ENCODE measurements around the gene BCAS3.
"Not testable (repeated sequence)": the region's sequence is repeated elsewhere in the genome, so short reads cannot be mapped to it uniquely, and the experiment has no call there.

The BCAS3 gene

DNA sequence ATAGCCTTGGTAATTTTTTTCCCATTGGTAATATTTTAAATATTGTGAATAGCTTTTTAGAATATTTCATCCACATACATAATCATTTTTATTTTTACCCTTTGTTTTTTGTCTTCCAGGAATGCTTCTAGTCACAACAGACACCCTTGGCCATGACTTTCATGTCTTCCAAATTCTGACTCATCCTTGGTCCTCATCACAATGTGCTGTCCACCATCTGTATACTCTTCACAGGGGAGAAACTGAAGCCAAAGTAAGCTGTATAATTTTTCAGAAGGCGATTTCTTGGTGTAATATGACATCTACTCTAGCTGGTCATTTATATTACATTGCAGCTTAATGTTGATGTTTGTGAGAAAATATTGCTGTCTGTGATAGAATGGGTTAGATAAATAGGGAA lies 269.4 kb downstream of the BCAS3 start:
- DNase-seq = no peak

DNA sequence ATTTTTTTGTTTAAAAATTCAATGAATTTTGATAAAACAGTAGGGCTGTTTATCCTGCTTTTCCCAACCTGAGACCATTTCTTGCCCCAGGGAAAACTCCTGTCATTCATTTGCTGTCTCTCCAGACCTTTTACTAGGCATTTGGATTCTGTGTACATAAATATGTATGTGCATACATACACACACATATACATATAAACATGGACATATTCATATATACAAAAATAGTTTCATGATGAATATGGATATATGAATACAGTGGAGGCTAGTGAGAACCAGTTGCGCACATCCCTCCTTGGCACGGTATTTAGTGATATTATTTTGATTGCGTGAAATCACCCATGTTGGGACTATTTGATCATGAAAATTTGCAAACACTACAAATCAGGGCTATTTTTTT lies 269.9 kb downstream of the BCAS3 start:
- DNase-seq = no peak

DNA sequence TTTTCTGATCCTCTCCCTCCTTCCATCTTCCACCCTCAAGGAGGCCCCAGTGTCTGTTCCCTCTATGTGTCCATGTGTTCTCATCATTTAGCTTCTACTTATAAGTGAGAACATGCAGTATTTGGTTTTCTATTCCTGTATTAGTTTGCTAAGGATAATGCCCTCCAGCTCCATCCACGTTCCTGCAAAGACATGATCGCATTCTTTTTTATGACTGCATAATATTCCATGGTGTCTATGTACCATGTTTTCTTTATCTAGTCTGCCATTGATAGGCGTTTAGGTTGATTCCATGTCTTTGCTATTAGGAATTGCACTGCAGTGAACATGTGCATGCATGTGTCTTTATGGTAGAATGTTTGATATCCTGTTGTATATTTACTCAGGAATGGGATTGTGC lies 275.1 kb downstream of the BCAS3 start:
- no peak for DNase-seq

DNA sequence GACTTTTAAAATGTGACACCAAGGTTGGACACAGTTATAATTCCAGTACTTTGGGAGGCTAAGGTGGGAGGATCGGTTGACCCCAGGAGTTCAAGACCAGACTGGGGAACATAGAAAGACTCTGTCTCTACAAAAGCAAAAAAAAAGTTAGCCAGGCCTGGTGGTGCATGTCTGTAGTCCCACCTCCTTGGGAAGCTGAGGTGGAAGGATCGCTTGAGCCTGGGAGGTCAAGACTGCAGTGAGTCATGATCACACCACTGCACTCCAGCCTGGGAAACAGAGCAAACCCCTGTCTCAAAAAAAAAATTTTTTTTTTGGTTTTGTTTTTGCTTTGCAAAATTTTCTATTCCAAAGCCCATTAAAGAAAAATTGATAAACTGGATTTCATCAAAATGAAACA lies 281.4 kb downstream of the BCAS3 start:
- DNase-seq = no peak

DNA sequence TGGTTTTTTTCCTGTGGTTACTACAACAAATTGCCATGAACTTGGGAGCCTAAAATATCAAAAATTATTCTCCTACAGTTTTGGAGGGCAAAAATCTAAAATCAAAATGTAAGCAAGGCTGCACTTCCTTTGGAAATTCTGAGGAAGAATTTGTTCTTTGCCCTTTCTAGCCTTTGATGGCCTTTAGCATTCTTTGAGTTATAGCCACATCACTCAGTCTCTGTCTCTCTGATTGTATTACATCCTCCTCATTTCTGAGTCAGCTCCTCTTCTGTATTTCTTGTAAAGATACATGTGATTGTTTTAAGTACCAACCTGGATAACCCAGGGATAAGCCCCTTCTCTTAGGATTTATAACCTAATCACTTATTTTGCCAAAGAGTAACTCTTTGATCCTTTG lies 282.0 kb downstream of the BCAS3 start:
- no peak for DNase-seq

DNA sequence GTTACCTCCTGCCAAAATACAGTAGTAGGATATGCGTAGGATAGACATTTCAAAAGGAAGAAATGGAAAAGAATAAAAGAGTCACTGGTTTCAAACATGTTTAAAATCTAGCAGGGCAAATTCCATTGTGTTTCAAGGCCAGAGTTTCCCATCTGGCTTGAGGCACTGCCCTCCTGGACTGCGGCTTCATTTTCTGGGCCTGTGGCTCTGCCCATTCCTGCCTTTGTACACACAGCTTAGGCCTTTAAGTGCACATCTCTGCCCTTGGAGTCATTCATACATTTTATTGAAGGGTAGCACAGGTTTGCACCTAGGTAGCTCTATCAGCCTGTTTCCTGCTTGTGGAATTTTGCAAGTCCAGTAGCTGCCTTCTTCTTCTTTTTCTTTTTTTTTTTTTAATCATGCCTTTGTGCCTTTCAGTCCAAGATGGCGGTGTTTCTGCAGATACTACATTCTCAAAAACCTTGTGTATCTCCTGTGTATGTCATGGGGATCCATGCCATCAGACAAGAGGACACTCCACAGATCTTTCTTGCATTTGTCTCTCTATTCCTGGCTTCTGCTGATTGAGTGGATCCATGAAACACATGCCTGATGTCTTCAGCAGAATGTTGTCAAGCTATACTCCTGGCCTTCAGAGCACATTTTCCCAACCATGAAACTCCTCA lies 282.9 kb downstream of the BCAS3 start:
- DNase-seq = no peak

DNA sequence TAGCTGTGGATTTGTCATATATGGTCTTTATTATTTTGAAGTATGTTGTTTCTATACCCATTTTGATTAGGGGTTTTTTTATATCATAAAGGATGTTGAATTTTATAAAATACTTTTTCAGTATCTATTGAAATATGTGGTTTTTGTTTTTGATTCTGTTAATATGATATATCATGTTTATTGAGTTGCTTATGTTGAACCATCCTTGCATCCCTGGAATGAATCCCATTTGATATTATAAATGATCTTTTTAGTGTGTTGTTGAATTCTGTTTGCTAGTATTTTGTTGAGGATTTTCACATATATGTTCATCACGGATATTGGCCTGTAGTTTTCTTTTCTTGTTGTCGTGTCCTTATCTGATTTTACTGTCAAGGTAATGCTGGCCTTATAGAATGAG lies 286.5 kb downstream of the BCAS3 start:
- DNase-seq = no peak

DNA sequence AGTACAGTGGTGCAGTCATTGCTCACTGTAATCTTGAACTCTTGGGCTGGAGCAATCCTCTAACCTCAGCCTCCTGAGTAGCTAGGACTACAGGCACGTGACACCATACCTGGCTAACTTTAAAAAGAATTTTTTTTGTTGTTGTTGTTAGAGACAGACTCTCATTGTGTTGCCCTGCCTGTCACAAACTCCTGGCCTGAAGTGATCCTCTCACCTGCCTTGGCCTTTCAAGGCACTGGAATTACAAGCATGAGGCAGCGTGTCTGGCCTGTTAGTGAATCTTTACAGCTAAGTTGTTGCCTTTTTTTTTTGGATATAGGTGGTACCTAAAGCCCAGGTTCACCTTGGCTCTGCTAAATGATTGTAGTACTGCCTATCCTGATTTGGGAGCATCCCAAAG lies 290.6 kb downstream of the BCAS3 start:
- DNase-seq = no peak

DNA sequence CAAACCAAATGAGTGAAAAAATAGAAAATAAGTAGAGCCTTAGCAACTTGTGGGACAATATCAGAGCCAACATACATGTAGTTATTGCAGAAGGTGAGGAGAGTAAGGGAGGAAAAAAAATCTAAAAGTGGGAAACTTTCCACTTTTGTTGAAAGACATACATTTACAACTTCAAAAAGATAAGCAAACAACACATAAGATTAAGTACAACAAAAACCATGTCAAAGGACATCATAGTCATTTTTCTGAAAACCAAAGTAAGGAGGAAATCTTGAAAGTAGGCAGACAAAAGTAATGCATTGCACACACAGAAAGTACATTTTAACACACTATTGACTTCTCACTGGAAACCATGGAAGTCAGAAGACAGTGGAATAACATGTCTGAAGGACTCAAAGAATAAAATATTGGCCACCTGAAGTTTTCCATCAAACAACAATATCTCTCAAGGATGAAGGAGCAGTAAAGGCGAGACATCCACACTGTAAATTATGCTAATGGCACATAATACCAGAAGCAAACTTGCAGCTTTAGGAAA lies 291.9 kb downstream of the BCAS3 start:
- DNase-seq = no peak

DNA sequence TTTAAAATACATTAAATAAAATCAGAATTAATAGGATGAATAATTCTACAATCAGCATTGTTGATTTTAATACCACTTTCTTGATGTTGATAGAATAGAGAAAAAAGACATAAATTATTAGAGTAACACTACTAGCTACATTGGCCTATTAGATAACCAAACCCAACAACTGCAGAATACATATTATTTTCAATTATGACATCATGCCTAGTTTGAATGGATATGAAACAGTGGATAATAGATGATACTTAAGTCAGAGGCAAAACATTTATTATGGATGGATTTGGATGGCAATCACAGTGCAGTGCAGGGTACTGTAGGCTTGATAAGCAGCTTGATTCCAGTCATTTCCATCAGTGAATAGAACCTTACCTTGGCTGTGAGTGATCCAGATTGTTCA lies 293.1 kb downstream of the BCAS3 start:
- DNase-seq = no peak

DNA sequence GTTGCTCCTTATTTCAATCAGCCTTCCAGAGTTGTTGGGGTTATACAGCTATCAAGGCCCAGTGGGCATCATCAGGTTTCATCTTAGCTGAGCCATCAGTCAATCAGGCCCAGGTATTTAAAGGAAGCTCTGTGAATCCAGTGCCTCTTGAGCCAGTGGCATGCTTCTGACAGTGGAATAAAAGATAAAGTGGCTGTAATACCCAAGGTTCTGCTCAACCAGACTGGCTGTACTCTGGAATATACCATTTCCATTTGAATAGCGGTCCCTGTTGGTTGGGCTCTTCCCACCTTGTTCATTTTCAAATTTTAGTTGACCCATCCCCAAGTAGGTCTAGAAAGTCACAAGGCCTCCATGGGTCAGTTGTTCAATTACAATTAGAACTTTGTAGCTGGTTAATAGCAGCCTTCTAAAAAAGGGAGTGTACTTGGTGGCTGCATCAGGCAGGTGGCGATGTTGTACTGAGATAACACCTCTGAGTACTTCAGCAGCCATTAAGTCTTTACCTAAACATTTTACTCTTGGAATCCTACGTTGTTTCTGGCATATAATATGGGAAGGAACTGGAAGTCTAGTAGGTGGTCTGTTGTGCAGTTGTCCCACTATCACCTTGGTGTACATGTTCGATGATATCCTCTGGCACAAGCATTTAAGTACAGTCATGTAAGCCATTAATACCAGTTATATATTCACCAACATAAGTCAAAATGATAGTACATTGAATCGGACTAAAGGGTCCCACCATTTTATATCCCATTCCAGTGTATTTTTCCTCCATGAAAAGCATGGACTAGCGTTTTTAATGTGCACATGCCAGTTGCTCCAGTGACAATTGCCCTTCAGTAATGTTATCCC lies 294.1 kb downstream of the BCAS3 start:
- no peak for DNase-seq

DNA sequence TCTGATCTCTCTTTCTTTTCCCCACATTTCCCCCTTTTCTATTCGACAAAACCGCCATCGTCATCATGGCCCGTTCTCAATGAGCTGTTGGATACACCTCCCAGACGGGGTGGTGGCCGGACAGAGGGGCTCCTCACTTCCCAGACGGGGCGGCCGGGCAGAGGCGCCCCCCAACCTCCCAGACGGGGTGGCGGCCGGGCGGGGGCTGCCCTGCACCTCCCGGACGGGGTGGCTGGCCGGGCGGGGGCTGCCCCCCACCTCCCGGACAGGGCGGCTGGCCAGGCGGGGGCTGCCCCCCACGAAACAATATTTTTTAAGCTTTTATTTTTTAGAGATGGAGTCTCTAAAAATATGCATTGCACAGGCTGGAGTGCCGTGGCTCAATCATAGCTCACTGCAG lies 299.2 kb downstream of the BCAS3 start:
- not testable (repeated sequence) for DNase-seq

DNA sequence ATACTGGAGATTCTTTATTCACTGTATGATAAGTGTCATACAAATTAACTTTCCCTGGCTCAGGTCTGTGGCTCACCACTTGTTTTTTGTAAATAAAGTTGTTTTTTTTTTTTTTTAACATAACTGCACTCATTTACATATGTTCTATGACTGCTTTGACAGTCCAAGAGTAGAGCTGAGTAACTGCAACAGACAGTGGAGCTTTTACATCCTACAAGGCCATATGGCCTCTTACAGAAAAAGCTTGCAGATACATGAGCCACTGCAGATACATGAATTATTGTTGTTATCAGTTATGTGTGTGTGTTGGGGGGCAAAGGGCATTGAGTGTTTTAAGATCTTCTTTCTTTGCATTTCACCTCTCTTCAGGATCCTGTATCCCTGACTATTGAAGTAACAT lies 311.7 kb downstream of the BCAS3 start:
- no peak for DNase-seq

DNA sequence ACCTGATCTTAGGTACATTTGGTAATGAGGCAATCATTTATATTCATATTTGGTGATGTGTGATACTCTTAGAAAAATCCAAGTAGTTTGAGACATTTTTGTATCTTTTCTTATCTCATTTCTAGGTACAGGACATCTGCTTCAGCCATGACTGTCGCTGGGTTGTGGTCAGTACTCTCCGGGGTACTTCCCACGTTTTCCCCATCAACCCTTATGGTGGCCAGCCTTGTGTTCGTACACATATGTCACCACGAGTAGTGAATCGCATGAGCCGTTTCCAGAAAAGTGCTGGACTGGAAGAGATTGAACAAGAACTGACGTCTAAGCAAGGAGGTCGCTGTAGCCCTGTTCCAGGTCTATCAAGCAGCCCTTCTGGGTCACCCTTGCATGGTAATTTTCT lies 312.2 kb downstream of the BCAS3 start:
- no peak for DNase-seq

DNA sequence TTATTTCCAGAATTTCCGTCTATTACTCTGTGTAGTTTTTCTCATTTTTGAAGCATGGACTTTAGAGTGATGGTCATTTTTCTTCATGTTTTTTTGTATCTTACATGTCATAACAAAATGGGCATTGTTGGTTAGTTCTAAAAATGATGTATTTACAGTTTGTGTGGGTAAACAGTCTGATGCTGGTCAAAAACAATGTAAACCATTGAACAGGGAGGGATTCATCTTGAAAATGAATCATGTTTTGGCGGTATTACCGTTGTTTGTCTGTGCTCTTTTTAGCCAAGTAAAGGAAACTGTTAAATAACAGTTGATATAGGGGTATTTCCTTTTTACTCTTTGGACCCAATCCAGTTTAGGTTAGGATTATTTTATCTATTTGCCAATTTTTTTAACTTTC lies 315.8 kb downstream of the BCAS3 start:
- DNase-seq = no peak

DNA sequence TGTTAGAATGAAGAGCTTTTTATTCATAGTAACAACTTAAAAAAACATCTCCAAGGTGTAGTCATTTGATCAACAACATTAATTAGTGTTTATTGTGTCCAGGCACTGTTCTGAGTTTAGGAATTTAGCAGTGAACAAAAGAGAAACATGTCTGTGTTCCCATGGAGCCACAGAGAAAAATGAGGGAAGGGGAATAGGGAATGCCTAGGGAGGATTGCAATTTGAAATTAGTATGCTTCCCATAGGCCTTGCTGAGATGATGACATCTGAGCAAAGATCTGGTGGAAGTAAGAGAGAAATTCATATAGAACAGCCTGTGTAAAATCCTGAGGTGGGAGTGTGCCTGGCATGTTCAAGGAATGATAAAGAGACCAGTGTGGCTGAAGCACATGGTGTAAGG lies 318.0 kb downstream of the BCAS3 start:
- DNase-seq = no peak

DNA sequence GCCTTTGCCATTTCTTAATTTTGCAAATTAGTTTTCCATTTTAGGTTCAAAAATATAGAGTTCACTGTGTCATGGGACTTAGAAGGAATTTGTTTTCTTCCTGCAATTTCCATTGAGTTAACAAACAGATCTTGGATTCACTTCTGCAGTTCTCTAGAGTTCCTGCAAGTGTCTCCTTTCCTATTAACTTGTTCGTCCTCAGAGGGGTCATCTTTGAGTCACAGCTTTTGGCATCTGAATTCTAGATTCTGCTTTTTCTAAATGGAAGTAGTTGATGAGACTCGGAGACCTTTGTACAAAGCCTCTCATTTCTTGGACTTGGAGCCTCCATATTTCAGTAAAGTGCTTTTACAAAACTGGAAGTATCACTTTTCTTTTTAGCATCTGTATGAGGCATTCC lies 323.3 kb downstream of the BCAS3 start:
- DNase-seq = no peak

DNA sequence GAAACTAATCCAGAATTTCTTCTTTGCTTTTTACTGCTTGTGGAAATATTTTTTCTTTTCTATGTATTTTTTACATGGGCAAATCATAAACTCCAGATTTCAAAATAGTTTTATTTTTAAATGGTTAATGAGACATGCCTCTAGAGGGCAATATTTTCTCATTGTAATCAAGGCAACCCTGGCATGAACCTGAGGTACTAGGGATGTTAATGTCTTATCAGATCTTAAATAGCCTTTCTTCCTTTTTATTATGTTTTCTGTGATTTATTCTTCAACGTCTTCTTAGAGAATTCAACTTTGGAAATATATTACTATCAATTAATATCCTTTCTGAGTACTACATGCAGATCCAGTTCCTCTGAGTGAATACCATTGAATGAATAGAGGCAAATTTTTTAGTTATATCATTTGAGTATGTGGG lies 324.7 kb downstream of the BCAS3 start:
- no peak for DNase-seq

DNA sequence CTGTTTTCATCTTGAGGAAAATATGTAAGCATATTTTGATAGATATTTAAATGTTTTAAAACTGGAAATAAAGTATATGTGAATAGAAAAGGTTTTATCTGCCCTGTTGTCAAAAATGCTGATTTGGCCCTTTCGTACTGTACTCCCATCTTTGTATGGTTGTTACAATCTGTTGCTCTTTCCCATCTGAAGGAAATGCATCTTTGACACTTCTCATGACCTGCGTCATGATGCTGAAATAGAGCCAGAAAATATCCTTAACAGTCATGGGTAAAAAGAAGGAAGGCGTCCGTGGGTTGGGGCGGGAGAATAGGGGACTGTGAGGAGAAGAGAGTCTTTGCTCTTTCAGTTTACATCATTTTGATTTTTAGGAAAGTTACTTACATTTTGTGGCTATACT lies 327.7 kb downstream of the BCAS3 start:
- no peak for DNase-seq

DNA sequence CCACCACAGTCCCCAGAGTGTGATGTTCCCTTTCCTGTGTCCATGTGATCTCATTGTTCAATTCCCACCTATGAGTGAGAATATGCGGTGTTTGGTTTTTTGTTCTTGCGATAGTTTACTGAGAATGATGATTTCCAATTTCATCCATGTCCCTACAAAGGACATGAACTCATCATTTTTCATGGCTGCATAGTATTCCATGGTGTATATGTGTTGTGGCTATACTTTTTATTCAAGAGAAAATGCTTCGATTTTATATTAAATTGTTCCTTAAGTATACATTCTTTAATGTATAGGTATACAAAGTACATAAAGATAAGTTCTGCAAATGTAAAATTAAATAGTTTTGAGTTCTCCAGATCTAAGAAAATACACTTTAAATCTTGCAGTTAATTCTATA lies 328.3 kb downstream of the BCAS3 start:
- not testable (repeated sequence) for DNase-seq

DNA sequence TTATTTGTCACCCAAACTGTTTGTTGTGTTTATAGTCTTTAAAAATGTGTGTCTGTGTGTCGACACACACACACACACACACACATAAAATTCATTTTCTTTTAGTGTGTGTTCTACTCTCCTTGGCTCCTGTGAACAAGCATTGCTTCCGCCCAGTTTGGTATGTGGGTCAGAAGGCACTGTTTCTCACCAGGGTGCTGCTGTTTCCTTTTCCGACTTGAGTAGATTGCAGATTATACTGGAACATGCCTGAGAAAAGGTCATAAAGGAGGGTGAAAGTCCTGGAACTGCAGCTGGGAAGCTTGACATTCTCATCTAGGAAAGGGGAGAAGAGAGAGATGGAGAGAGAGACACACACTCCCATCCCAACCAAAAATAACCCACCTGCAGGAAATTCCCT lies 330.3 kb downstream of the BCAS3 start:
- DNase-seq = no peak

DNA sequence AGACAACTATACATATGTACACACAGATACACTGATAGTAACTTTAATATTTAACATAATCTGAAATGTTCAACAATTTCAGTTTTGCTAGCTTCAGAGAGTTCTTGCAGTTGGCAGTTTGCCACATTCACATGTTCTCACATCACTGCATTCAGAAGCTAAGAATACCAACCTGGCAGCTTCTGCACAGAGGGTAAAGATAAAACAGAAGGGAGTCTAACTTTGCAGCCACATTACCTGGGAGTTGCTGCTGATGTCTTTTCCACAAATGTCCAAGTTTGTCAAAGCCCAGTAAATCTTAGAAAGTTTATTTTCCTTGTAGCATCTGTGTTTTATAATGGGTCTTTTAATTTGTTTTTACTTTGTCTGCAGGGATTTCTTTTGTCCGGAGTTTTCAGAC lies 332.0 kb downstream of the BCAS3 start:
- no peak for DNase-seq

DNA sequence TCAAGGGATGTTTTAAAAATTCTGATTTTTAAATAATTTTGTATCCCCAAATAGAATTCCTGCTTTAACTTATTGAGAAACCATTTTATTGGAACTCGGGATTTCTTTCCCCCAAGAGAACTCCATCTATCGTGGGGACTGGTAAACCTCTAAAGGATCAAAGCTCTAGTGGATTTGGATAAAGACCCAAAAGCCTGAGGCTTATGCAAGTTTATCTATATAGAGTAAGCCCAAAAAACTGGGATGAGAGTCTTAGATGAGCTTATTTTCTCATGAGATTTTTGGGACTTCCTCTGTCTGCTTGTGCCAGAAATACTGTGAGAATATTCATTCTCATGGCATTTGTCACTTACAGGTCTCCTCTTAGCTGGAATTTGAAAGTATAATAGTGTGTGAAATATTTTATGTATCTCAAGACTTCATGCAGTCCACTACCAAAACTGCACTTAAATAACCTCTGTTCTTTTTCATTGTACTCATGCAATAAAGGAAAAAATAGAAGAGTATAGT lies 333.1 kb downstream of the BCAS3 start:
- DNase-seq = no peak

DNA sequence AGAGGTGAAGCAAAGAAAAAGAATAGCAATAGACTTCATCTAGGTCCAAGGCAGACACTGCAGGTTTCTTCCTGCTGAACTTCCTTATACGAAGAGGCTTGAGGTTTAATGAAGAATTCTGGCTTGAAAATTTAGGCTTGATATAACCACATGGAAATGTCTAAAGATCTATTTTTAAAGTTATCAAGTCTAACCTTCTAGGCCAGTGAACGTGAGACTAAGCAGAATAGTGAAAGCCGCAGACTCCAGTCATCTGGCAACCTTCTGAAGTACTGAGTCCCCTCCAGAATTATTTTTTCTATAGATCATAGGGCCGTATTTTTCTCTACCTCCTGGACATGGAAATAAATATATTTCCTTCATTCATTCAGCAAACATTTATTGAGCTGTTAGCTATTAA lies 333.6 kb downstream of the BCAS3 start:
- DNase-seq = no peak

Data from NCI-H2081 treated with DMSO at 0.1 percent for 48 hours (cell line).